Measurements from ENCODE around the gene LNP1. TPM values are rescaled to one million over a fixed set of nuclear protein-coding genes. Genes with fewer than 3 reads are reported as not detected.

The LNP1 gene
- total RNA-seq, 1 experiment from 2014 or later = 3.3 TPM

DNA sequence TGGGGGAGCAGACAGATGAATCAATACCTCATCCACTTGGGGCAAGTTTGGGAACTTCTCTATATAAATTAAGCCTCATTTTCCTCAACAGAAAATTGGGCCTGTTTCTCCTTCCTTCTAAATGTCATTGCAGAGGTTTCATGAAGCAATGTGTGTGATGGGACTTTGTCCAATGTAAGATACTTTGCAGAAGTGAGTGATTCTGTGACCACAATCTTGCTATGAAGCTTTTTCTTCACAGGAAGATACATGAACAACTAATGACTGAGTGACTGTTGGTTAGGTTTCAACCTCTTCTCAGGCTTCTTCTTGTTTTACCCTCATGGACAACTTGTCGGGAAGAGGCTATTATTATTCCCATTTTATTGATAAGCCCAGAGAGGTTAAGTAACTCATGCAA lies 102.1 kb downstream of the LNP1 start:
- no peak for TF ChIP-seq CTCF (IDR thresholded peaks at IDR 0.05; ENCODE audit: insufficient read depth in 1 of 2, low read depth in 1 of 2, low read length in 1 of 2, severe bottlenecking in 1 of 2, unreplicated experiment in 1 of 2)
- H3K4me1 ChIP-seq = no peaks in the 10 kb centered on the region
- Mint-ChIP-seq H3K36me3 (ENCODE audit: insufficient read depth, unreplicated experiment) (no peaks in the 10 kb centered on the region), H3K4me1 (ENCODE audit: low read depth, unreplicated experiment) (no peaks in the 10 kb centered on the region), H3K27me3 (ENCODE audit: insufficient read depth, unreplicated experiment) (no peaks in the 10 kb centered on the region), H3K9me3 (ENCODE audit: unreplicated experiment) (no peaks in the 10 kb centered on the region), H3K4me3 (ENCODE audit: unreplicated experiment) (no peak overlapping the region), H3K27ac (ENCODE audit: unreplicated experiment) (no peak overlapping the region)
- H3K36me3 ChIP-seq (ENCODE audit: control insufficient read depth, insufficient read depth, low read length) = no peaks in the 10 kb centered on the region
- H3K4me3 ChIP-seq (ENCODE audit: low read depth, low read length) = no peak overlapping the region
- intact Hi-C loops (cut with micrococcal nuclease; ENCODE audit: unreplicated experiment) = no loop called here
- ChIA-PET CTCF (no interaction called here), POLR2A (no interaction called here)
- no peak for DNase-seq
- H3K27me3 ChIP-seq (replicated peaks; ENCODE audit: control insufficient read depth, insufficient read depth, low read length) = no peaks in the 10 kb centered on the region; the same call in 1 of the 2 replicates
- BruUV-seq (replicated peaks) = no TSS peak
- no peaks in the 10 kb centered on the region for H3K9me3 ChIP-seq

Other genes with a start within 250 kb of the LNP1 start
- 39.8 and 45.2 TPM in 2 replicates for gene TBC1D23, start 140.5 kb upstream of the LNP1 start, total RNA-seq (2022)
- 59.7 and 64.1 TPM in 2 replicates for gene NIT2, start 66.8 kb upstream of the LNP1 start, total RNA-seq (2022)
- gene TOMM70, start 450 bp upstream of the LNP1 start, total RNA-seq (2022) = 50.7 and 53.3 TPM in 2 replicates
- 4.3 and 5.6 TPM in 2 replicates for gene TMEM45A, start 91.1 kb downstream of the LNP1 start, total RNA-seq (2022)
- 2.9 and 4.2 TPM in 2 replicates for gene ADGRG7, start 208.1 kb downstream of the LNP1 start, total RNA-seq (2022)

All from Caco-2 (cell line).